ENCODE data around the gene ATG2B.

The ATG2B gene

DNA sequence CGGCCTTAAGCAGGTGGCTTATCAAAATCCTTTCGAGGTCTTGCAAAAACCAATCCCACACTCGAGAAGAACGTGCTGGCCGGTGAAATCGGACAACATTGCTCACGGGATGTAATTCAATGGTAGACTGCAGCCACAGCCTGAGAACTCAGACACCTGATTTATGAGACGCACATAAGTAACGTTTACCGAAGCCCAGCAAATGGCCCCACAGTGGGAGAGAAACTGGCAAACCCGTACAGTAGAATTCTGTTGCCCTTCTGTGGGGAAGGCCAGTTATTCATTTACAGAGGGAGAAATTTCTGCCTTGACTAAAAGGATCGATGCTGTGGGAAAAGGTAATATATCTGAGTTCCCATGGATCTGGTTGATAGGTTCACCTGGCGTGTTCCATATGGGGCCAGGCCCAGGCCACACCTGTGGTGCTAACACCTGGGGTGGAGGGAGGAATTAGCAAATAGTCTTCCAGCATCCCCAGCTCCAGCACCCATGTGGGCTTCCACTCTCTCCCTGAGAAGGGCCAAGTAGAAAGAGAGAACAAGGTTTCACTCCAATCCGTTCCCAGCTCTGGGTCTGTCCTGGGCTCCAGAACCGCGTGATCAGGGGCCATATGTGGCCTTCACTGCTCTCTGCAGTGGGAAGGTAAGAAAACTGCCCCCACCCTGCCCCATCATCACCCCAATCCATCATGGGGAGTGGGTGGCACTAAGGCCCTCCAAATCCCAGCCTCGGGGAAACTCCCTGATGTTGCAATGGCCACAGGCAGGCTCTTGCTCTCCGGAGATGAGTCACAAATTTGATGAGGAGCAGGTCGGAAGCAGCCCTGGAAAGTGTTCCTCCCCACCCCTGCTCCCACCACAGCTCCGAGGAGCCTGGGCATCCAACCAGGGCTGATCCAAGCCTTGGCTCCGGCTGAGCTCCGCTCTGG, 94.4 kb downstream of the ATG2B start:
- peak; percentile 56 for DNase-seq

DNA sequence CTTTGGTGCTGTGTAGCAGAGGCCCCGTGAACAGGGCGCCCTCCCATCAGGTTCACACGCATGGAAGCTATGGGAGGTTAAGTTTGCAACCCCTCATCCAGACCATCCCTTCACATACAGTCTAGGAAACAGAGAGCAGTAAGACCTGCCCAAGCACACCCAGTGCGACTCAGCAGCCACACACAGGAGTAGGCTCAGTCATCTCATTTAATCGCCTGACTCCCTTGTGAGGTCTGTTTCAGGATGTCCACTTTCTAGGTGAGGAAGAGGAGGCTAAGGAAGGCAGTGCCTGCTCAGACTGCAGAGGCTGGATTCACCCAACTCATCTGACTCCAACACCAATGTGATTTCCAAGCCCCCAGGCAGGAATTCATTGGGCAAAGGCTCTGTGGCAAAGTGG, 95.2 kb downstream of the ATG2B start:
- no peak for DNase-seq

GRCh38 chr14:96267336-96267735, 95.8 kb downstream of the ATG2B start:
- peak; percentile 77 for DNase-seq

- DNase-seq, result no peak
Measured at GRCh38 chr14:96265383-96266095, 97.6 kb downstream of the ATG2B start.

DNA sequence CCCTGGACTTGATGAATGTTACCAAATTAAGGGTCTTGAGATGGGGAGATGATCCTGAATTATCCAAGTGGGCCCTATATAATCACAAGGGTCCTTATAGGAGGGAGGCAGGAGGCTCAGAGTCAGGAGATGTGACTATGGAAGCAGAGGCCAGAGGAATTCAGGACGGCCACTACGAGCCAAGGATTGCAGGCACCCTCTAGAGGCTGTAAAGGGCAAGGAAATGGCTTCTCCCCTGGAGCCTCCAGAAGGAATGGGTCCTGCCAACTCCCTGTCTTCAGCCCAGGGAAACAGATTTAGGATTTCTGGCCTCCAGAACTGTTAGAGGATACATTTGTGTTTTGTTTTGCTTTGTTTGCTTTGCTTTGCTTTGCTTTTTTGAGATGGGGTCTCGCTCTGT, 98.3 kb downstream of the ATG2B start:
- no peak for DNase-seq

GRCh38 chr14:96264200-96264553, 99.0 kb downstream of the ATG2B start:
- no peak for DNase-seq

DNA sequence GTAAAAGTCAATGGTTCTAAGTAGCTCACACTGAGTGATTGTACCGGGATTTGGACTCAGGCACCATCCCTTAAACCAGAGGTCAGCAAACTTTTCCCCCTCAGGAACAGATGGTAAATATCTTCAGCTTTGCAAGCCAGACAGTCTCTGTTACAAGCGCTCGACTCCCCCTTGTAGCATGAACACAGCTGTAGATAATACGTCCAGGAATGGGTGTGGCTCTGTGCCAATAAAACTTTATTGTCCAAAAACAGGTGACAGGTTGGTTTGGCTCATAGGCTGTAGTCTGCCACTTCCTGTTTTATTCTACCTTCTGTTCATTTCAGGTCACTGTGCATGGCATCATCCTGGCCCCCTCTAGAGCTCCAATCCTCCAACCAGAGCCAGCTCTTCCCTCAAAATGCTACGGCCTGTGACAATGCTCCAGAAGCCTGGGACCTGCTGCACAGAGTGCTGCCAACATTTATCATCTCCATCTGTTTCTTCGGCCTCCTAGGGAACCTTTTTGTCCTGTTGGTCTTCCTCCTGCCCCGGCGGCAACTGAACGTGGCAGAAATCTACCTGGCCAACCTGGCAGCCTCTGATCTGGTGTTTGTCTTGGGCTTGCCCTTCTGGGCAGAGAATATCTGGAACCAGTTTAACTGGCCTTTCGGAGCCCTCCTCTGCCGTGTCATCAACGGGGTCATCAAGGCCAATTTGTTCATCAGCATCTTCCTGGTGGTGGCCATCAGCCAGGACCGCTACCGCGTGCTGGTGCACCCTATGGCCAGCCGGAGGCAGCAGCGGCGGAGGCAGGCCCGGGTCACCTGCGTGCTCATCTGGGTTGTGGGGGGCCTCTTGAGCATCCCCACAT, 99.6 kb downstream of the ATG2B start:
- DNase-seq, result no peak

GRCh38 chr14:96261772-96262655, 101.1 kb downstream of the ATG2B start:
- DNase-seq, result no peak

DNA sequence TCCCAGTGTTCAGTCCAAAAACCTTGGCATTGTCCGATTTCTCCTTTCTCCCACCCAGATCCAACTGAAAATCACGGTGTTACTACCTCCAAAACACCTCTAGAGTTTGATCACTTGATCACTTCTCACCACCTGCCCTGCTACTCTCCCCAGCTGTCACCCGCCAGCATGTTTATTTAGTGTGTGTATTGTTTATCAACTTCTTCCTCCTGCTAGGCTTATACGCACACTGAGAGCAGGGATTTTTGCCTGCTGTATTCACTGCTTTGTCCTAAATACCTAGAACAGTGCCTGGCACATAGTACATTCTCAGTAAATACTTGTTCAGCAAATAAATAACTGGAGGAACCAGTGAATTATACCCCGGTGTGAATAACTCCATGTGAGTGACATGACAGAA, 102.1 kb downstream of the ATG2B start:
- no peak for DNase-seq

GRCh38 chr14:96260341-96260821, 102.8 kb downstream of the ATG2B start:
- no peak for DNase-seq

- no peak for DNase-seq
Measured at GRCh38 chr14:96257900-96258299, 105.2 kb downstream of the ATG2B start.

DNA sequence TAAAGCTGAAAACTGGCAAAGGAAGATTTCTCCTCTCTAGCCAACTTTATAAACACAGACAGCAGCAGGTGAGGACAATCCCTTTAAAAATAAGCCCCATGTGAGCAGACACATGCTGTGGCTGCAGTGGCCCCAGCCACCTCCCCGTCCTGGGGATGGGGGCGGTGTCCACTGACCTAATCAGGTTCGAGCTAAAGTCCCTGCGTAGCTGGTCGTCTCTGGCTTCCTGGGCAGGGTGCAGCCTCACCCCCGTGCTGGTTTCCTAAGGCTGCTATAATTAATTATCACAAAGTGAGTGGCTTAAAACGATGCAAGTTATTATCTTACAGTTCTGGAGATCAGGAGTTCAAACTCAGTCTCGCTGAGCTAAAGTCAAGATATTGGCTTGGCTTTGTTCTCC, 106.1 kb downstream of the ATG2B start:
- no peak for DNase-seq

DNA sequence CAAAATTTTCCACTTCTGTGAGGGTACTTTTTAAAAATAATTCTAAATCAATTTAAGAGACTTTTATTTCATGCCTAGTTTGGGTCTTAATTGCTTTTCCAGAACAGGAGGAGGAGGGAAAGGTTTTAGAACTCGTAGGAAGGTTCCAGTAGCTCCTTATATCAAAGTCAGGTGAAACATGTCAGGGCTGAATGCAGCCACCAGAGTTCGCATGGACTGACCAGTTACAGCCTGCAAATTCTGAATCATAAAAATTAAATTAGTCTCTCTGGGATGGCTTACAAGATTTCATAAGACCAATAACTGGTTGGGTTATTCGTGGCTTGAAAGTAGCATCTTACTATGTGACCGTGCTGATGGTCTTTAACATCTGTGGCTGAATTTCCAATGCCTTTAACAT, 106.7 kb downstream of the ATG2B start:
- no peak for DNase-seq

DNA sequence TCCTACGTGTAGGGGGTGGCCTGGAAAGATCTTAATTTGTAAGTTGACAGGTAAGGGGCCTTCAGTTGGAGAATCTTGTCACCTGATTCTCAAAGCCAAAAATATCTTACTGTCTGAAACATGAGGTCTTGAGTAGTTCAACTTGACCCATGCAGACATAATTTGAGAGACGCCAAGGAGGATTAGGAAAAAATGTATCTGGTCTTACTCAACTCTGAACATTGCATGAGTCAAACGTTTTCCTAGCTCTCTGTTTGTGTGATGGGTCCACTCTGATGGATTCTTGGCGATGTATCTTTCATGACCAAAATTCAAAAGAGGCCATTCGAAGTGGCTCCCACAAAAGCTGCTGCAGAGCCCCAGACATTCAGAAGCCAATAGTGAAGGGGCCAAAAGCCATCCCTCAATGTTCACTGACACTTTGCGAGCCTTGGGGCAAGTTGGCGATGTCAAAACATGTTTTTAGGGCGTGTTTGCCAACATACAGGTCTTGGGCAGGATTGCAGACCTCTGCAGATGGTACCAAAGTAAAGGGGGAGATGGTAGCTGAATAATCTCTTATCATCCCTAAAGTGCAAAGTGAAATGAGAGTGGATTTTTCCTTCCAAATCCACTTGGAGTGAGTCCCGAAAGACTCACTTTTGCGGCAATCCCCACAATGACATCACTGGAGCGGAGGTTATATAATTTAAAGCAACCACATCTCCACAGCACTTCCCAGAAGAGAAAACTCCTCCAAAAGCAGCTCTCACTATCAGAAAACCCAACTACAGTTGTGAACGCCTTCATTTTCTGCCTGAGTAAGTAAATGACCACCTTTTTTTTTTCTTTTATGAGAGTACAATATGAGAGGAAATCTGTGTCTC, 107.4 kb downstream of the ATG2B start, which contains the start of gene BDKRB1:
TSS of gene BDKRB1 (plus strand) at position 710 of the 866 bp plus-strand sequence. CDS start 7,473 bp downstream, outside the sequence.
- DNase-seq, result no peak

DNA sequence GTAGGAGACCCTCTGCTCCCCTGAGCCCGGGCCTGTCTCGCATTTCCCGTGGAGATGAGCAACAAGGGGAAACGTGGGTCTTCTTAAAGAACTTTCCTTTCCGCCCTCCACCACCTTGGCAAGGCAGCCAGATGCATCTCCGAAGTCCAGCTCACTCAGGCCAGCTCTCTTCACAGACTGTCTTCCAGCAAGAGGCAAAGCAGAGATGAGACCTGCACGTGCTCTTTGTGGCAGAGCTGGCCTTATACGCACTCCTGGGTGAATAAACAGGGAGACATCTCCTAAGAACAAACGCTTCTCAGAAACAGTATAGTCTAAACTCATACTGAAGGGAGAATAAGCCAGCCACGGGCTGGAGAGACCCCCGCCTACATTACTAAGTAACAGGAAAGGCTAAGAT, 108.5 kb downstream of the ATG2B start:
- DNase-seq, result no peak

DNA sequence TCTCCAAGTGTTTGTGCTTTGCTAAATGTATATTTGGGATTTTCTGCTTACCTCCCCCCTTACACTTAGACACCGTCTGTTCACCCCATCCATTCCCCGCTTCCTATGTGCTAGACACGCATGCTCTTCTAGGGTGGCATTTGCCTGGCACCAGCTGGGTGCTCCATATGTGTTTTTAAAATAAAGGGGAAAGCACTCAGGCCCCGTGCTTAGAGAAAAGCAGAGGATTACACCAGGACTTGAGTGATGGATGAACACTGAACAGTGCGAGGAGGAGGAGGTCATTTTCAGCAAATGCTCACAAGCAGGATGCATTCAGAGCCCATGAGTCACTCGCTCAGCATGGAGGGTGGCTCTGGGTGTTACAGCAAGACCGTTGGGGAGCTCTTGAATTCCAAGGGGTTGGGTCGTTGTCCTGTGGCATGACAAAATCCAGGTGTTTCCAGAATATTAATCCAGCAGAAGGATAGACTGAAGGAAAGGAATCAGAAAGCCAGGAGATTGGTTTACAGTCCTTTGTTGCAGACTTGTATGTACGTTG, 110.1 kb downstream of the ATG2B start:
- no peak for DNase-seq

GRCh38 chr14:96252323-96252998, 110.7 kb downstream of the ATG2B start:
- peak; percentile 70 for DNase-seq

- no peak for DNase-seq
Measured at GRCh38 chr14:96251656-96252155, 111.4 kb downstream of the ATG2B start.

GRCh38 chr14:96250485-96250884, 112.7 kb downstream of the ATG2B start:
- DNase-seq, result no peak

DNA sequence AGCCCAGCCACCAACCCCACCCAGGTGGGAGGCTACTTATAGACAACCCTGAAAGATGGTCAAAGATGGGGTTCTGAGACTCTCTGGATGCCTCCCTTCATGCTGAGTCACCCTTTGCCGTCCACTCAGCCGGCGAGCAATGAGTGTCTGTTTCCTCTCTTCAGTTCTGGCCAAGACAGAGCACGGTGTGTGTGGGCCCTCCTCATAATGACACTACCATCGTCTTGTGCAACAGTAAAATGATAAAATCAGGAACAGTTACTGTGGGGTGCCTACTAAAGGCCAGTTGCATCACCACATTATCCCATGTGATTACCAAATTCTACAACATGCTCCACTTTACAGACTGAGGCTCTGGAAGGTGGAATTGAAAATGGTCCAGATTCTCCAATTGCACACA, 114.1 kb downstream of the ATG2B start:
- DNase-seq, result no peak

Data from right hindlimb (tissue), 1 donor.